Coronary artery (tissue), 2 donors: ENCODE measurements around the gene CBLB.

Experiments used
- DNase-seq: peaks from one replicate; pipeline ENCODE4 v3.0.0-alpha.2; 2017; ENCODE audit warnings: low spot score
- H3K27ac ChIP-seq, 2 donors: fragments of 200-600 bp; sonication (generic); one replicate each; pipeline ENCODE4 v1.5.1; 2016 to 2019
- H3K4me3 ChIP-seq: fragments of 200-600 bp; sonication (generic); 2 replicates; pipeline ENCODE4 v1.5.1; 2016; ENCODE audit warnings: mild to moderate bottlenecking, moderate library complexity
- TF ChIP-seq, protein P1 (sequence below): fragments of 200-600 bp; sonication (generic); IDR thresholded peaks from one replicate; pipeline ENCODE4 v1.5.1; 2019; ENCODE audit warnings: antibody characterized with exemption

The CBLB gene

DNA sequence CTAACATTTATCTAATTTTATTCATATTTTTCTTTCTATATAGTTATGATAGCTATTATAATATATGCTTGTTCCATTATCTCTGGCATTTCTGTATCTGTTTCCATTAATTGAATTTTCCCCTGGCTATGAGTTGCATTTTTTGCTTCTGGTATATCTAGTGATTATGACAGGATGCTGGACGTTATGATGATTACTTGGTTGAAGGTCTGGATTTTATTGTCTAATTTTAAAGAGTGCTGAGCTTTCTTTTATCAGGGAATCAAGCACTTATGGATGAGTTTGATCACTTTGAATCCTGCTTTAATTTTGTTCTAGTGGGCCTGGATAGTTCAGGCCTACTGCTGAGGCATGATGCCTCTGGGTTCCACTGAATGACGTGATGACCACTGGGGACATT lies 229.7 kb downstream of the CBLB start:
- no peak for DNase-seq
- Histone ChIP-seq H3K4me3 (no peak overlapping the region), H3K27ac (no peak overlapping the region)
- TF ChIP-seq, protein P1, sequence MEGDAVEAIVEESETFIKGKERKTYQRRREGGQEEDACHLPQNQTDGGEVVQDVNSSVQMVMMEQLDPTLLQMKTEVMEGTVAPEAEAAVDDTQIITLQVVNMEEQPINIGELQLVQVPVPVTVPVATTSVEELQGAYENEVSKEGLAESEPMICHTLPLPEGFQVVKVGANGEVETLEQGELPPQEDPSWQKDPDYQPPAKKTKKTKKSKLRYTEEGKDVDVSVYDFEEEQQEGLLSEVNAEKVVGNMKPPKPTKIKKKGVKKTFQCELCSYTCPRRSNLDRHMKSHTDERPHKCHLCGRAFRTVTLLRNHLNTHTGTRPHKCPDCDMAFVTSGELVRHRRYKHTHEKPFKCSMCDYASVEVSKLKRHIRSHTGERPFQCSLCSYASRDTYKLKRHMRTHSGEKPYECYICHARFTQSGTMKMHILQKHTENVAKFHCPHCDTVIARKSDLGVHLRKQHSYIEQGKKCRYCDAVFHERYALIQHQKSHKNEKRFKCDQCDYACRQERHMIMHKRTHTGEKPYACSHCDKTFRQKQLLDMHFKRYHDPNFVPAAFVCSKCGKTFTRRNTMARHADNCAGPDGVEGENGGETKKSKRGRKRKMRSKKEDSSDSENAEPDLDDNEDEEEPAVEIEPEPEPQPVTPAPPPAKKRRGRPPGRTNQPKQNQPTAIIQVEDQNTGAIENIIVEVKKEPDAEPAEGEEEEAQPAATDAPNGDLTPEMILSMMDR: no peak

DNA sequence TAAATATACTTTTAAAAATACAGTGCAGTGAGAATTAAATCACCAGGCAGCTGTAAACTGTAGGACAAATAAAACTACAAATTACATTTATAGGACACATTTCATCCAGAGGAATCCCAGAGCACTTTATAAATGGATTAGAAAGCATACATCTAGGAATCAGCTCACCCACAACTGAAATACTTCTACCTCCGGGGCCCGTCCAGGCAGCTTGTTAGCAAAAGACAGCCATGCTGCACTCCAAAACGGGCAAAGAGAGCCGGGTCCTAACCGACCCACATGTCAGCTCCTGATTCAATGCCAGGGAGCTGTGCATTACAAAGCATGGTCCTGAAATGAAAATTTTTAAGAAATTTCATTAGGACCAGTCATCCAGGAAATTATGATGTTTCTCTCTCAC lies 234.1 kb downstream of the CBLB start:
- no peak overlapping the region for H3K27ac ChIP-seq
- H3K4me3 ChIP-seq: no peak overlapping the region
- no peak for DNase-seq
- TF ChIP-seq, protein P1: no peak

DNA sequence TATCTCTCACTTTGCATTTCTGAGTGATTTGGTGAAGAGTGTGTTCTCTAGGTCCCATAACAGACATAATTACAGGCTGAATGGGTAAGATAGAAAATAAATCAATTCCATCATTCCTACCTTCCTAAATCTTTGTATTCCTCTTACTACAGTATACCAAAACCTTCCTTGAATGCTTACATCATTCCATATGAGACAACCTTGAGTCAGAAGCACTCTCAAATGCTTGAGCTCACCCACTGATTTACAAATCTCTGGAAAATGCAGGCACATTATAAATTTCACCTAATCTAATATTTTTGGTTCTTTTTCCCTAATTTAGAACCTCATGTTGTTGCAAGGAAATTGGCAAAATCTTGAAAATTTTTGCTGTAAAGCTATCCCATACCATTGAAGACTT lies 239.1 kb downstream of the CBLB start:
- TF ChIP-seq, protein P1: no peak
- H3K4me3 ChIP-seq: no peak overlapping the region
- no peak overlapping the region for H3K27ac ChIP-seq
- DNase-seq: no peak

DNA sequence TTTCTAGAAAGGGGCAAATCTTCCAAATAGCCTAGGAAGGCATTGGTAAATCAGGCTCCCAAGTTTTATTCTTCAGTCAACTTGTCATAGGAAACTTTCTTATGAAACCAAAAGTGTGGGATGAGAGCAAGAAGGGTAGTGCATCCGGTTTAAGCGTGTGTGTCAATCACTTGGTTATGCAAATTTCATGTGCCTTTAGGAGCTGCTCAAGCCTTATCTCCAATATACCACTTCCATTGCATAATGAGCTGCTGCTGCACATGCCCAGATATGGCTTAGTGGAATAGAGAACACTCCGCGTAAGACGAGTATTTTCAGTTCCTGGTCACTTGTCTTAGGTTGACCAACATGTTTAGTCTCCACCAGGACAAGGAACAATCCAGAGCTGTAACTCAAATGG lies 242.1 kb downstream of the CBLB start:
- H3K4me3 ChIP-seq: no peak overlapping the region
- TF ChIP-seq, protein P1: no peak
- DNase-seq: no peak

DNA sequence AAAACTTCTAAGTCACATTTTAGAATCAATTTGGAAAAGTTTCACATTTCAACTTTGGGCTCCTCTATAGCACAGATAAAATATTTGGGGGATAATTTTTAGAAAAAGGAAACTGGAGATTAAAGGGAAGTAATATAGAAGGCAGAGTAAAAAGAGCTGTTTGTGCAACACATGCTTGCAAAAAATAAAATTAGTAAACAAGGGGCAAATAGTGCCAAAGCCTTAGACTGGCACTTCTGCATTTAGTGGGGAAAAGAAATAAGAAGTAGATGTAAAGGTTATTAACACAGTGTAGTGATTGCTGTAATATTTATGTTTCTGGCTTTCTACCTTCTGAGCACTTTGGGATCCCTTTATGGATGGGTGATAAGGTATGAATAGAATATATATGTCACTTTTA lies 246.6 kb downstream of the CBLB start:
- TF ChIP-seq, protein P1: no peak
- no peak for DNase-seq
- H3K27ac ChIP-seq: no peak overlapping the region
- no peak overlapping the region for H3K4me3 ChIP-seq

More for the DNA sequence above, 242.1 kb downstream of the CBLB start:
- H3K27ac ChIP-seq: no peak overlapping the region

DNA sequence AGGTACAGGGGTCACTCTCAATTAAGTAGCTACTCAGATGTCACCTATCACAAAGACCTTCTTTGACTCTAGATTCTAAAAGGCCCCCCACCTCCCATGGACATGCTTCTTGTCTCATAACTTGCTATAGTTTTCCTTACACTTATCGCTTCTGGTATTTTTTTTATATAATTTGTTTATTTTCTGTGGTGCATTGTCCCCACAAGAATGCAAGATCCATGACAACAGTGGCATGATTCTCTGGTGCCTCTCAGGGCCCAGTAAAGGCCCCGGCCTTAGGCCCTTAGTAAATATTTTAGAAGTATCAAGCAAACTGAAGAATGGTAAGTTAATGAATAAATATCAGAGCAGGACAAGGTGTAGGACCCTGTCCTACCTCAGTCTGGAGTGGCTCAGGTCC lies 248.6 kb downstream of the CBLB start:
- Histone ChIP-seq H3K27ac (no peak overlapping the region), H3K4me3 (no peak overlapping the region)
- no peak for DNase-seq
- TF ChIP-seq, protein P1: no peak

DNA sequence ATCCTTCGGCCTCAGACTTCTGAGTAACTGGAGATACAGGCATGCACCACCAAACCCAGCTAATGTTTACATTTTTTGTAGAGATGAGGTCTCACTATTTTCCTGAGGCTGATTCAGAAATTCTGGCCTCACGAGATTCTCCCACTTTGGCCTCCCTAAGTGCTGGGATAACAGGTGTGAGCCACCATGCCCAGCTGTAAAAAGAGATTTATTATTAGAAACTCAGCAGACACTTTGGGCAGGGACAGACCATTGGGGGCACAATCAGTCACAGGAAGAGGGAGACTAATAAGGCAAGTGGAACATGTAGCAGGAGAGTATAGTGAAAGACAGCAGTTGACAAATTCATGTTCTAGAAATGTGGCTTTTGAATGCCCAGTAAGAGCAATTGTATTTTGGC lies 249.2 kb downstream of the CBLB start:
- TF ChIP-seq, protein P1: no peak
- Histone ChIP-seq H3K4me3 (no peak overlapping the region), H3K27ac (no peak overlapping the region)
- DNase-seq: no peak
